MCF 10A (cell line): Measurements from ENCODE around the gene PDZRN4. TPM values are rescaled to one million over a fixed set of nuclear protein-coding genes. Genes with fewer than 3 reads are reported as not detected.

ENCODE experiments used
- BruUV-seq: library from RNA; stranded (reverse); fragments of 400-500 nt; replicated peaks from 2 replicates; lab custom pipeline; 2021; lab: Mats Ljungman, UMichigan
- CTCF ChIA-PET: fragments of 300-600 bp; sonication (Branson Sonifier 250); formaldehyde crosslinking; extraction: SDS; loops from one replicate; lab custom pipeline; 2021; ENCODE audit warnings: antibody characterized with exemption, inconsistent platforms; lab: Yijun Ruan, JAX
- POLR2A ChIA-PET: fragments of 300-600, 350-650 bp; sonication (Branson Sonifier 250); formaldehyde crosslinking; extraction: SDS; loops from one replicate; lab custom pipeline; 2020; ENCODE audit warnings: antibody characterized with exemption, inconsistent platforms; lab: Yijun Ruan, JAX
- DNase-seq: peaks from one replicate; pipeline ENCODE4 v3.0.0-alpha.2; 2018; ENCODE audit not compliant: unreplicated experiment
- H3K27ac Mint-ChIP-seq: one replicate; pipeline ENCODE4 v1.8.0; 2022; ENCODE audit warnings: mild to moderate bottlenecking, low read depth, mixed read lengths; ENCODE audit not compliant: unreplicated experiment
- H3K27me3 Mint-ChIP-seq: one replicate; pipeline ENCODE4 v1.8.0; 2022; ENCODE audit warnings: mixed read lengths; ENCODE audit not compliant: insufficient read depth, unreplicated experiment
- H3K36me3 Mint-ChIP-seq: one replicate; pipeline ENCODE4 v1.8.0; 2022; ENCODE audit warnings: mild to moderate bottlenecking, moderate library complexity, mixed read lengths; ENCODE audit not compliant: insufficient read depth, unreplicated experiment
- H3K4me1 Mint-ChIP-seq: one replicate; pipeline ENCODE4 v1.8.0; 2022; ENCODE audit warnings: mixed read lengths; ENCODE audit not compliant: insufficient read depth, unreplicated experiment
- H3K4me3 Mint-ChIP-seq: one replicate; pipeline ENCODE4 v1.8.0; 2022; ENCODE audit warnings: mild to moderate bottlenecking, moderate library complexity, mixed read lengths; ENCODE audit not compliant: unreplicated experiment
- H3K9me3 Mint-ChIP-seq: one replicate; pipeline ENCODE4 v1.8.0; 2022; ENCODE audit warnings: mixed read lengths; ENCODE audit not compliant: unreplicated experiment
- CTCF ChIP-seq: fragments of 200-600 bp; IDR thresholded peaks from one replicate; pipeline ENCODE4 v1.8.0; 2022; ENCODE audit warnings: antibody characterized with exemption, mild to moderate bottlenecking; ENCODE audit not compliant: unreplicated experiment
- intact Hi-C: fragments of 100-400 bp; cut with micrococcal nuclease; formaldehyde crosslinking; loops from 2 replicates; pipeline ENCODE4 v1.14.1; 2022
- total RNA-seq: library from RNA; stranded (reverse); gene quantifications from 2 replicates; pipeline ENCODE4 v1.2.3, GENCODE V29; 2022

The PDZRN4 gene
- total RNA-seq, 1 experiment from 2014 or later = not detected

- H3K27me3 Mint-ChIP-seq = peaks cover 68% of the 10 kb centered on the region
- ChIA-PET POLR2A (no interaction called here), CTCF (no interaction called here)
- no peaks in the 10 kb centered on the region for H3K4me1 Mint-ChIP-seq
- H3K4me3 Mint-ChIP-seq = no peak overlapping the region
- H3K27ac Mint-ChIP-seq = no peak overlapping the region
- intact Hi-C loops = no loop called here
- H3K9me3 Mint-ChIP-seq = no peaks in the 10 kb centered on the region
- no peak for TF ChIP-seq CTCF
- BruUV-seq = no TSS peak
- no peak for DNase-seq
- no peaks in the 10 kb centered on the region for H3K36me3 Mint-ChIP-seq
These were observed 278.2 kb downstream of the PDZRN4 start for GRCh38 chr12:41466300-41466699.

GRCh38 chr12:41466802-41467201 is 278.7 kb downstream of the PDZRN4 start:
- no peaks in the 10 kb centered on the region for H3K4me1 Mint-ChIP-seq
- intact Hi-C loops = no loop called here
- POLR2A ChIA-PET = no interaction called here
- BruUV-seq = no TSS peak
- TF ChIP-seq CTCF = no peak
- peaks cover 69% of the 10 kb centered on the region for H3K27me3 Mint-ChIP-seq
- no peaks in the 10 kb centered on the region for H3K9me3 Mint-ChIP-seq
- H3K36me3 Mint-ChIP-seq = no peaks in the 10 kb centered on the region
- no peak overlapping the region for H3K27ac Mint-ChIP-seq
- no peak for DNase-seq
- CTCF ChIA-PET = no interaction called here
- H3K4me3 Mint-ChIP-seq = no peak overlapping the region

- H3K4me3 Mint-ChIP-seq = no peak overlapping the region
- intact Hi-C loops = no loop called here
- no TSS peak for BruUV-seq
- H3K27ac Mint-ChIP-seq = no peak overlapping the region
- no peak for DNase-seq
- H3K9me3 Mint-ChIP-seq = no peaks in the 10 kb centered on the region
- ChIA-PET POLR2A (no interaction called here), CTCF (no interaction called here)
- peaks cover 69% of the 10 kb centered on the region for H3K27me3 Mint-ChIP-seq
- H3K36me3 Mint-ChIP-seq = no peaks in the 10 kb centered on the region
- H3K4me1 Mint-ChIP-seq = no peaks in the 10 kb centered on the region
- no peak for TF ChIP-seq CTCF
These were observed 279.6 kb downstream of the PDZRN4 start for GRCh38 chr12:41467591-41468325.

GRCh38 chr12:41468341-41468740 is 280.2 kb downstream of the PDZRN4 start:
- Mint-ChIP-seq H3K4me3 (no peak overlapping the region), H3K9me3 (no peaks in the 10 kb centered on the region), H3K27me3 (peaks cover 72% of the 10 kb centered on the region), H3K36me3 (no peaks in the 10 kb centered on the region), H3K4me1 (no peaks in the 10 kb centered on the region), H3K27ac (no peak overlapping the region)
- no peak for TF ChIP-seq CTCF
- intact Hi-C loops = no loop called here
- CTCF ChIA-PET = no interaction called here
- POLR2A ChIA-PET = no interaction called here
- no TSS peak for BruUV-seq
- no peak for DNase-seq
